IMR-90 (cell line): ENCODE data around the gene CSF2RB. TPM values are rescaled to one million over a fixed set of nuclear protein-coding genes. Genes with fewer than 3 reads are reported as not detected.

Experiments used
- ATAC-seq: fragments of 200-7000 bp; cut with Tn5 transposase; 2 replicates; pipeline ENCODE4 v1.9.1; 2020; ENCODE audit warnings: low read depth, mild to moderate bottlenecking, moderate library complexity
- BruUV-seq: library from RNA; stranded (reverse); fragments of 400-500 nt; replicated peaks from 2 replicates; lab custom pipeline; 2021; lab: Mats Ljungman, UMichigan
- CTCF ChIA-PET: fragments of 300-600 bp; formaldehyde crosslinking; extraction: SDS; loops from one replicate; lab custom pipeline; 2021; ENCODE audit warnings: antibody characterized with exemption; lab: Yijun Ruan, JAX
- POLR2A ChIA-PET: fragments of 300-600 bp; sonication (Branson Sonifier 250); formaldehyde crosslinking; loops from one replicate; lab custom pipeline; 2022; ENCODE audit warnings: antibody characterized with exemption; ENCODE audit not compliant: unreplicated experiment; lab: Charles Lee
- DNase-seq: peaks from one replicate; pipeline ENCODE4 v3.0.0; 2013
- H2AFZ ChIP-seq: replicated peaks from 2 replicates; pipeline ENCODE3; 2013; ENCODE audit warnings: low read length, mild to moderate bottlenecking; ENCODE audit not compliant: poor library complexity
- H2AK5ac ChIP-seq: 2 replicates; pipeline ENCODE4 v1.6.1; 2013; ENCODE audit warnings: low read depth, low read length, inconsistent platforms
- H2AK9ac ChIP-seq: replicated peaks from 2 replicates; pipeline ENCODE3; 2013; ENCODE audit warnings: mild to moderate bottlenecking, low read depth, low read length, moderate library complexity; ENCODE audit not compliant: poor library complexity
- H2BK120ac ChIP-seq: 2 replicates; pipeline ENCODE4 v1.6.1; 2013; ENCODE audit warnings: low read depth, low read length, inconsistent platforms
- H2BK15ac ChIP-seq: 3 replicates; pipeline ENCODE4 v1.6.1; 2013; ENCODE audit warnings: low read depth, low read length, inconsistent platforms
- H2BK20ac ChIP-seq: 2 replicates; pipeline ENCODE4 v1.6.1; 2013; ENCODE audit warnings: low read depth, mild to moderate bottlenecking, inconsistent platforms, low read length, moderate library complexity
- H2BK5ac ChIP-seq: 2 replicates; pipeline ENCODE4 v1.6.1; 2013; ENCODE audit warnings: mild to moderate bottlenecking, low read depth, low read length, inconsistent platforms; ENCODE audit not compliant: poor library complexity, severe bottlenecking
- H3K14ac ChIP-seq: replicated peaks from 2 replicates; pipeline ENCODE4 v1.6.1; 2013; ENCODE audit warnings: low read depth, low read length, inconsistent platforms
- H3K18ac ChIP-seq: 2 replicates; pipeline ENCODE4 v1.6.1; 2013; ENCODE audit warnings: low read depth, low read length, control low read depth
- H3K23ac ChIP-seq: 2 replicates; pipeline ENCODE4 v1.6.1; 2013; ENCODE audit warnings: low read depth, low read length, inconsistent platforms
- H3K27ac ChIP-seq: 2 replicates; pipeline ENCODE4 v1.5.1; 2013; ENCODE audit warnings: mild to moderate bottlenecking, control low read depth, low read length; ENCODE audit not compliant: insufficient read depth
- H3K27me3 ChIP-seq: 2 replicates; pipeline ENCODE4 v1.6.1; 2013; ENCODE audit warnings: low read length; ENCODE audit not compliant: control insufficient read depth, insufficient read depth
- H3K36me3 ChIP-seq: 2 replicates; pipeline ENCODE4 v1.6.1; 2013; ENCODE audit warnings: low read length, mixed read lengths; ENCODE audit not compliant: control insufficient read depth, insufficient read depth
- H3K4ac ChIP-seq: 2 replicates; pipeline ENCODE4 v1.6.1; 2013; ENCODE audit warnings: low read depth, low read length, inconsistent platforms
- H3K4me1 ChIP-seq: 2 replicates; pipeline ENCODE4 v1.6.1; 2013; ENCODE audit warnings: low read length, mixed read lengths; ENCODE audit not compliant: control insufficient read depth, insufficient read depth
- H3K4me2 ChIP-seq: 2 replicates; pipeline ENCODE4 v1.6.1; 2013; ENCODE audit warnings: low read depth, mild to moderate bottlenecking, control low read depth, low read length, moderate library complexity
- H3K4me3 ChIP-seq: 2 replicates; pipeline ENCODE4 v1.5.1; 2013; ENCODE audit warnings: low read depth, mild to moderate bottlenecking, control low read depth, low read length, moderate library complexity; ENCODE audit not compliant: insufficient read depth
- H3K56ac ChIP-seq: 2 replicates; pipeline ENCODE4 v1.6.1; 2013; ENCODE audit warnings: low read length, inconsistent platforms; ENCODE audit not compliant: insufficient read depth; ENCODE audit errors: extremely low read depth
- H3K79me1 ChIP-seq, 2 experiments: 2 replicates each; pipeline ENCODE4 v1.6.1; 2013; ENCODE audit warnings: low read length in 2 of 2, inconsistent platforms in 1 of 2, low read depth in 1 of 2
- H3K9ac ChIP-seq: 2 replicates; pipeline ENCODE4 v1.6.1; 2013; ENCODE audit warnings: low read depth, low read length, control low read depth
- H3K9me1 ChIP-seq: 2 replicates; pipeline ENCODE4 v1.6.1; 2013; ENCODE audit warnings: low read length, inconsistent platforms; ENCODE audit not compliant: insufficient read depth
- H3K9me3 ChIP-seq: 2 replicates; pipeline ENCODE4 v1.6.1; 2013; ENCODE audit warnings: low read length; ENCODE audit not compliant: control insufficient read depth, insufficient read depth
- H4K20me1 ChIP-seq: 2 replicates; pipeline ENCODE4 v1.6.1; 2013; ENCODE audit warnings: low read length, inconsistent platforms; ENCODE audit not compliant: insufficient read depth
- H4K5ac ChIP-seq: 2 replicates; pipeline ENCODE4 v1.6.1; 2013; ENCODE audit warnings: mild to moderate bottlenecking, low read depth, low read length, control low read depth
- H4K8ac ChIP-seq, 2 experiments: 2 replicates each; pipeline ENCODE4 v1.6.1; 2013; ENCODE audit warnings: low read depth in 2 of 2, low read length in 2 of 2, control low read depth in 1 of 2, inconsistent platforms in 1 of 2
- H4K91ac ChIP-seq: 2 replicates; pipeline ENCODE4 v1.6.1; 2013; ENCODE audit warnings: low read depth, low read length, inconsistent platforms; ENCODE audit not compliant: insufficient read depth
- BHLHE40 ChIP-seq: fragments of 150-350 bp; IDR thresholded peaks from 2 replicates; pipeline ENCODE4 v1.6.1; 2016; ENCODE audit warnings: mild to moderate bottlenecking, low read depth, low read length
- CHD1 ChIP-seq: IDR thresholded peaks from 2 replicates; pipeline ENCODE4 v1.6.1; 2012; ENCODE audit warnings: low read depth, low read length, improper control_type of control experiment
- FOS ChIP-seq: fragments of 150-350 bp; IDR thresholded peaks from 2 replicates; pipeline ENCODE4 v1.6.1; 2016; ENCODE audit warnings: low read depth, low read length
- MAZ ChIP-seq: IDR thresholded peaks from 2 replicates; pipeline ENCODE4 v1.6.1; 2012; ENCODE audit warnings: low read depth, mild to moderate bottlenecking, low read length, improper control_type of control experiment, moderate library complexity, borderline replicate concordance
- POLR2A ChIP-seq: IDR thresholded peaks from 2 replicates; pipeline ENCODE4 v1.6.1; 2012; ENCODE audit warnings: mild to moderate bottlenecking, low read depth, low read length
- RFX5 ChIP-seq: IDR thresholded peaks from 2 replicates; pipeline ENCODE4 v1.8.0; 2012; ENCODE audit warnings: low read depth, mild to moderate bottlenecking, low read length, moderate library complexity
- WGBS, 2 experiments: methylation state at CpG; one replicate each; pipeline versions ENCODE4 v1.1.5 to v1.1.7; 2013; ENCODE audit warnings: missing lambda C conversion rate in 2 of 2; ENCODE audit not compliant: insufficient read length in 1 of 2; ENCODE audit errors: extremely low coverage in 2 of 2; 5-methylcytosine and 5-hydroxymethylcytosine counted together
- dilution Hi-C: fragments of 300-500 bp; cut with HindIII; formaldehyde crosslinking; loops from one replicate; pipeline ENCODE4 v1.14.3; 2018; ENCODE audit warnings: low sequenced_read_pairs; ENCODE audit not compliant: unreplicated experiment
- in situ Hi-C: fragments of 300-500 bp; cut with MboI; formaldehyde crosslinking; loops from 3 replicates; pipeline ENCODE4 v1.14.3; 2019; ENCODE audit warnings: low sequenced_read_pairs, inconsistent platforms, mixed read lengths
- intact Hi-C: fragments of 100-400 bp; cut with micrococcal nuclease; formaldehyde crosslinking; loops from 2 replicates; pipeline ENCODE4 v1.10.0; 2022
- polyA plus RNA-seq, 3 experiments: library from polyadenylated mRNA; depleted of rRNA; stranded (reverse); fragments of >200 nt; gene quantifications; 2 replicates each; pipeline ENCODE4 v1.2.3, GENCODE V29; 2012; ENCODE audit warnings: low replicate concordance in 1 of 3
- total RNA-seq: library from RNA; depleted of rRNA; stranded (reverse); fragments of >200 nt; gene quantifications from 2 replicates; pipeline ENCODE4 v1.2.3, GENCODE V29; 2012
- TF ChIP-seq, protein P1 (sequence below): fragments of 150-350 bp; IDR thresholded peaks from 2 replicates; pipeline ENCODE4 v1.6.1; 2017; ENCODE audit warnings: mild to moderate bottlenecking, antibody characterized with exemption, low read length, low read depth

The CSF2RB gene
- total and polyA plus RNA-seq, 2 of the 4 experiments (the other 2 are of a cell fraction): not detected

DNA sequence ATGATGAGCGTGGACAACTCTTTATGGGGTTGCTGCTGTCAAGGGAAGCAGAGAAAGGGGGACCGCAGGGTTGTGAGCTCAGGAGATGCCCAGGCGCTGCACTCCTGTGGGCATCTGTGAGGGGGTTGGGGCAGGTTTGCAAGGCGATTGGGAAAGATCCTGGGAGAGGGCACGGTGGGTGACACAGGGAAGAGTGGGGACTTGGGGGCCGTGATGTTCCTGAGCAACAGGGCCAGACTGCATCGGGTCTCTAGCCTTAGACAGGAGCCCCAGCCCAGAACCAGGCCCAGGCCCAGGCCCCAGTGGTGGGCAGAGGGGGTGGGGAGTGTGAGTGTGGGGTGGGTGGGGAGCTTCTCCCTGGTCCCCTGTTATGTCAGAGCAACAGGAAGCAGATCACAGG lies 38.3 kb downstream of the CSF2RB start:
- BruUV-seq: no TSS peak
- Histone ChIP-seq H3K9me1 (no peaks in the 10 kb centered on the region), H3K56ac (no peak overlapping the region), H2BK5ac (no peak overlapping the region), H2AK9ac (no peak overlapping the region), H3K4me2 (no peak overlapping the region), H2BK20ac (no peak overlapping the region), H3K79me1 (no peaks in the 10 kb centered on the region), H3K23ac (no peak overlapping the region), H3K14ac (no peak overlapping the region), H3K4ac (no peak overlapping the region), H2AK5ac (no peak overlapping the region), H3K9ac (no peak overlapping the region), H3K27me3 (peaks cover 6% of the 10 kb centered on the region), H2BK15ac (no peak overlapping the region), H2BK120ac (no peak overlapping the region), H3K27ac (no peak overlapping the region), H3K9me3 (peaks cover 2% of the 10 kb centered on the region), H2AFZ (no peak overlapping the region), H3K18ac (no peak overlapping the region), H3K4me1 (no peaks in the 10 kb centered on the region), H4K5ac (no peak overlapping the region), H4K20me1 (no peaks in the 10 kb centered on the region), H4K91ac (no peak overlapping the region), H3K4me3 (no peak overlapping the region), H4K8ac (no peak overlapping the region), H3K36me3 (no peaks in the 10 kb centered on the region)
- TF ChIP-seq CHD1: no peak
- no peak for TF ChIP-seq MAZ
- TF ChIP-seq BHLHE40: no peak
- TF ChIP-seq RFX5: no peak
- no peak for TF ChIP-seq POLR2A
- TF ChIP-seq, protein P1, sequence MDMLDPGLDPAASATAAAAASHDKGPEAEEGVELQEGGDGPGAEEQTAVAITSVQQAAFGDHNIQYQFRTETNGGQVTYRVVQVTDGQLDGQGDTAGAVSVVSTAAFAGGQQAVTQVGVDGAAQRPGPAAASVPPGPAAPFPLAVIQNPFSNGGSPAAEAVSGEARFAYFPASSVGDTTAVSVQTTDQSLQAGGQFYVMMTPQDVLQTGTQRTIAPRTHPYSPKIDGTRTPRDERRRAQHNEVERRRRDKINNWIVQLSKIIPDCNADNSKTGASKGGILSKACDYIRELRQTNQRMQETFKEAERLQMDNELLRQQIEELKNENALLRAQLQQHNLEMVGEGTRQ: no peak
- no peak for TF ChIP-seq FOS
- 58% methylated on average over 4 of the region's 7 CpGs; no CpG with 5 or more reads in 1 of the 2 experiments for WGBS, 2 experiments
- DNase-seq (no peak), ATAC-seq (no peak)
- ChIA-PET CTCF (no interaction called here), POLR2A (no interaction called here)
- in situ Hi-C loops (no loop called here), intact Hi-C loops (no loop called here), dilution Hi-C loops (no loop called here)
